Lower leg skin (tissue), 4 donors: ENCODE measurements around the gene MAPT. TPM values are rescaled to one million over a fixed set of nuclear protein-coding genes. Genes with fewer than 3 reads are reported as not detected.
"Not testable (repeated sequence)": the region's sequence is repeated elsewhere in the genome, so short reads cannot be mapped to it uniquely, and the experiment has no call there.

Experiments used
- DNase-seq, 2 donors: peaks; one replicate each; pipeline ENCODE4 v3.0.0-alpha.2; 2019; ENCODE audit warnings: low spot score in 2 of 2
- H3K4me3 ChIP-seq: fragments of 200-600 bp; sonication (generic); 2 replicates; pipeline ENCODE4 v1.5.1; 2017; ENCODE audit warnings: mild to moderate bottlenecking, low read depth; ENCODE audit not compliant: poor library complexity, severe bottlenecking
- POLR2A ChIP-seq, 2 donors: fragments of 450-650 bp; IDR thresholded peaks; one replicate each; pipeline ENCODE4 v1.6.1; 2016 to 2017; ENCODE audit warnings: antibody characterized with exemption in 2 of 2, mild to moderate bottlenecking in 1 of 2, moderate library complexity in 1 of 2
- WGBS, 2 donors: methylation state at CpG; one replicate each; pipeline ENCODE4 v1.1.5; 2018; 5-methylcytosine and 5-hydroxymethylcytosine counted together
- intact Hi-C: fragments of 100-400 bp; cut with DNase I; formaldehyde crosslinking; loops from one replicate; pipeline ENCODE4 v1.15.0; 2023; ENCODE audit warnings: low total_unique reads
- total RNA-seq, 4 donors: library from RNA; depleted of rRNA; stranded (reverse); fragments of >200 nt; gene quantifications; one replicate each; pipeline ENCODE4 v1.1.0, GENCODE V29; 2016
- TF ChIP-seq, protein P1 (sequence below), 3 donors: fragments of 450-650 bp; IDR thresholded peaks; one replicate each; pipeline ENCODE4 v1.5.1; 2016; ENCODE audit warnings: antibody characterized with exemption in 3 of 3, mild to moderate bottlenecking in 3 of 3, moderate library complexity in 2 of 3

MAPT gene
- total RNA-seq, 4 donors from 2014 or later = 4.1 to 7.6 (median 6.2) TPM

DNA sequence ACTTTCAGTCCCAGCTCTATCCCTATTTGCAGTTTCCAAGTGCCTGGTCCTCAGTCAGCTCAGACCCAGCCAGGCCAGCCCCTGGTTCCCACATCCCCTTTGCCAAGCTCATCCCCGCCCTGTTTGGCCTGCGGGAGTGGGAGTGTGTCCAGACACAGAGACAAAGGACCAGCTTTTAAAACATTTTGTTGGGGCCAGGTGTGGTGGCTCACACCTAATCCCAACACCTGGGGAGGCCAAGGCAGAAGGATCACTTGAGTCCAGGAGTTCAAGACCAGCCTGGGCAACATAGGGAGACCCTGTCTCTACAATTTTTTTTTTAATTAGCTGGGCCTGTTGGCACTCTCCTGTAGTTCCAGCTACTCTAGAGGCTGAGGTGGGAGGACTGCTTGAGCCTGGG lies 106.4 kb downstream of the MAPT start:
- WGBS, 2 donors = 41 to 50% methylated on average over 2 of the region's 2 CpGs
- intact Hi-C loops = loop anchor here (5.0 kb wide), 1 partner anchor 212 kb away; no protein-coding TSS in a partner anchor

DNA sequence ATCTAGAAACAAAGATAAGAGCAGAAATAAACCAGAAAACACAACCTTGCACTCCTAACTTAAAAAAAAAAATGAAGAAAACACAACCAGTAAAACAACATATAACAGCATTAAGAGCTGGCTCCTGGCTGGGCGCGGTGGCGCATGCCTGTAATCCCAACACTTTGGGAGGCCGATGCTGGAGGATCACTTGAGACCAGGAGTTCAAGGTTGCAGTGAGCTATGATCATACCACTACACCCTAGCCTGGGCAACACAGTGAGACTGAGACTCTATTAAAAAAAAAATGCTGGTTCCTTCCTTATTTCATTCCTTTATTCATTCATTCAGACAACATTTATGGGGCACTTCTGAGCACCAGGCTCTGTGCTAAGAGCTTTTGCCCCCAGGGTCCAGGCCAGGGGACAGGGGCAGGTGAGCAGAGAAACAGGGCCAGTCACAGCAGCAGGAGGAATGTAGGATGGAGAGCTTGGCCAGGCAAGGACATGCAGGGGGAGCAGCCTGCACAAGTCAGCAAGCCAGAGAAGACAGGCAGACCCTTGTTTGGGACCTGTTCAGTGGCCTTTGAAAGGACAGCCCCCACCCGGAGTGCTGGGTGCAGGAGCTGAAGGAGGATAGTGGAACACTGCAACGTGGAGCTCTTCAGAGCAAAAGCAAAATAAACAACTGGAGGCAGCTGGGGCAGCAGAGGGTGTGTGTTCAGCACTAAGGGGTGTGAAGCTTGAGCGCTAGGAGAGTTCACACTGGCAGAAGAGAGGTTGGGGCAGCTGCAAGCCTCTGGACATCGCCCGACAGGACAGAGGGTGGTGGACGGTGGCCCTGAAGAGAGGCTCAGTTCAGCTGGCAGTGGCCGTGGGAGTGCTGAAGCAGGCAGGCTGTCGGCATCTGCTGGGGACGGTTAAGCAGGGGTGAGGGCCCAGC lies 107.3 kb downstream of the MAPT start:
- WGBS, 2 donors = 80 to 81% methylated on average over 13 of the region's 13 CpGs
- no peak for DNase-seq
- intact Hi-C loops = loop anchor here (5.0 kb wide), 1 partner anchor 211 kb away; no protein-coding TSS in a partner anchor
- TF ChIP-seq, protein P1, sequence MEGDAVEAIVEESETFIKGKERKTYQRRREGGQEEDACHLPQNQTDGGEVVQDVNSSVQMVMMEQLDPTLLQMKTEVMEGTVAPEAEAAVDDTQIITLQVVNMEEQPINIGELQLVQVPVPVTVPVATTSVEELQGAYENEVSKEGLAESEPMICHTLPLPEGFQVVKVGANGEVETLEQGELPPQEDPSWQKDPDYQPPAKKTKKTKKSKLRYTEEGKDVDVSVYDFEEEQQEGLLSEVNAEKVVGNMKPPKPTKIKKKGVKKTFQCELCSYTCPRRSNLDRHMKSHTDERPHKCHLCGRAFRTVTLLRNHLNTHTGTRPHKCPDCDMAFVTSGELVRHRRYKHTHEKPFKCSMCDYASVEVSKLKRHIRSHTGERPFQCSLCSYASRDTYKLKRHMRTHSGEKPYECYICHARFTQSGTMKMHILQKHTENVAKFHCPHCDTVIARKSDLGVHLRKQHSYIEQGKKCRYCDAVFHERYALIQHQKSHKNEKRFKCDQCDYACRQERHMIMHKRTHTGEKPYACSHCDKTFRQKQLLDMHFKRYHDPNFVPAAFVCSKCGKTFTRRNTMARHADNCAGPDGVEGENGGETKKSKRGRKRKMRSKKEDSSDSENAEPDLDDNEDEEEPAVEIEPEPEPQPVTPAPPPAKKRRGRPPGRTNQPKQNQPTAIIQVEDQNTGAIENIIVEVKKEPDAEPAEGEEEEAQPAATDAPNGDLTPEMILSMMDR (IDR thresholded peaks at IDR 0.05) = no peak
- TF ChIP-seq POLR2A (IDR thresholded peaks at IDR 0.05) = no peak
- no peak overlapping the region for H3K4me3 ChIP-seq

More for the DNA sequence above, 106.4 kb downstream of the MAPT start:
- TF ChIP-seq, protein P1 (IDR thresholded peaks at IDR 0.05) = no peak
- TF ChIP-seq POLR2A (IDR thresholded peaks at IDR 0.05) = no peak
- DNase-seq = no peak
- H3K4me3 ChIP-seq = no peak overlapping the region

DNA sequence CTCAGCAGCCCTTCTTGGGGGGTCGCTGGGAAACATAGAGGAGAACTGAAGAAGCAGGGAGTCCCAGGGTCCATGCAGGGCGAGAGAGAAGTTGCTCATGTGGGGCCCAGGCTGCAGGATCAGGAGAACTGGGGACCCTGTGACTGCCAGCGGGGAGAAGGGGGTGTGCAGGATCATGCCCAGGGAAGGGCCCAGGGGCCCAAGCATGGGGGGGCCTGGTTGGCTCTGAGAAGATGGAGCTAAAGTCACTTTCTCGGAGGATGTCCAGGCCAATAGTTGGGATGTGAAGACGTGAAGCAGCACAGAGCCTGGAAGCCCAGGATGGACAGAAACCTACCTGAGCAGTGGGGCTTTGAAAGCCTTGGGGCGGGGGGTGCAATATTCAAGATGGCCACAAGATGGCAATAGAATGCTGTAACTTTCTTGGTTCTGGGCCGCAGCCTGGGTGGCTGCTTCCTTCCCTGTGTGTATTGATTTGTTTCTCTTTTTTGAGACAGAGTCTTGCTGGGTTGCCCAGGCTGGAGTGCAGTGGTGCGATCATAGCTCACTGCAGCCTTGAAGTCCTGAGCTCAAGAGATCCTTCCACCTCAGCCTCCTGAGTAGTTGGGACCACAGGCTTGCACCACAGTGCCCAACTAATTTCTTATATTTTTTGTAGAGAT lies 108.1 kb downstream of the MAPT start:
- intact Hi-C loops = loop anchor here (5.0 kb wide), 1 partner anchor 210 kb away; no protein-coding TSS in a partner anchor
- peak; percentile 70 to 94 for DNase-seq
- TF ChIP-seq, protein P1 (IDR thresholded peaks at IDR 0.05) = peak in 1 of 3 donors; percentile 91
- no peak for TF ChIP-seq POLR2A (IDR thresholded peaks at IDR 0.05)
- no peak overlapping the region for H3K4me3 ChIP-seq
- WGBS, 2 donors = 30% methylated on average over 8 of the region's 8 CpGs

DNA sequence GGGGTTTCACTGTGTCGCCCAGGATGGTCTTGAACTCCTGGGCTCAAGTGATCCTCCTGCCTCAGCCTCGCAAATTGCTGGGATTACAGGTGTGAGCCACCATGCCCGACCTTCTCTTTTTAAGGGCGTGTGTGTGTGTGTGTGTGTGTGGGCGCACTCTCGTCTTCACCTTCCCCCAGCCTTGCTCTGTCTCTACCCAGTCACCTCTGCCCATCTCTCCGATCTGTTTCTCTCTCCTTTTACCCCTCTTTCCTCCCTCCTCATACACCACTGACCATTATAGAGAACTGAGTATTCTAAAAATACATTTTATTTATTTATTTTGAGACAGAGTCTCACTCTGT lies 108.6 kb downstream of the MAPT start:
- intact Hi-C loops = loop anchor here (5.0 kb wide), 1 partner anchor 209 kb away; no protein-coding TSS in a partner anchor
- TF ChIP-seq, protein P1 (IDR thresholded peaks at IDR 0.05) = no peak
- TF ChIP-seq POLR2A (IDR thresholded peaks at IDR 0.05) = no peak
- WGBS, 2 donors = 72 to 87% methylated on average over 7 of the region's 7 CpGs
- DNase-seq = no peak
- no peak overlapping the region for H3K4me3 ChIP-seq

DNA sequence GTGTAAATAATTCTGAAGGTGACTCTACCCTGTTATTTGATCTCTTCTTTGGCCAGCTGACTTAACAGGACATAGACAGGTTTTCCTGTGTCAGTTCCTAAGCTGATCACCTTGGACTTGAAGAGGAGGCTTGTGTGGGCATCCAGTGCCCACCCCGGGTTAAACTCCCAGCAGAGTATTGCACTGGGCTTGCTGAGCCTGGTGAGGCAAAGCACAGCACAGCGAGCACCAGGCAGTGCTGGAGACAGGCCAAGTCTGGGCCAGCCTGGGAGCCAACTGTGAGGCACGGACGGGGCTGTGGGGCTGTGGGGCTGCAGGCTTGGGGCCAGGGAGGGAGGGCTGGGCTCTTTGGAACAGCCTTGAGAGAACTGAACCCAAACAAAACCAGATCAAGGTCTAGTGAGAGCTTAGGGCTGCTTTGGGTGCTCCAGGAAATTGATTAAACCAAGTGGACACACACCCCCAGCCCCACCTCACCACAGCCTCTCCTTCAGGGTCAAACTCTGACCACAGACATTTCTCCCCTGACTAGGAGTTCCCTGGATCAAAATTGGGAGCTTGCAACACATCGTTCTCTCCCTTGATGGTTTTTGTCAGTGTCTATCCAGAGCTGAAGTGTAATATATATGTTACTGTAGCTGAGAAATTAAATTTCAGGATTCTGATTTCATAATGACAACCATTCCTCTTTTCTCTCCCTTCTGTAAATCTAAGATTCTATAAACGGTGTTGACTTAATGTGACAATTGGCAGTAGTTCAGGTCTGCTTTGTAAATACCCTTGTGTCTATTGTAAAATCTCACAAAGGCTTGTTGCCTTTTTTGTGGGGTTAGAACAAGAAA lies 109.8 kb downstream of the MAPT start:
- H3K4me3 ChIP-seq = no peak overlapping the region
- intact Hi-C loops = loop anchor here (5.0 kb wide), 1 partner anchor 208 kb away; no protein-coding TSS in a partner anchor
- WGBS, 2 donors = 24 to 55% methylated on average over 5 to 6 of the region's 6 CpGs
- TF ChIP-seq, protein P1 (IDR thresholded peaks at IDR 0.05) = no peak
- TF ChIP-seq POLR2A (IDR thresholded peaks at IDR 0.05) = no peak
- no peak for DNase-seq

DNA sequence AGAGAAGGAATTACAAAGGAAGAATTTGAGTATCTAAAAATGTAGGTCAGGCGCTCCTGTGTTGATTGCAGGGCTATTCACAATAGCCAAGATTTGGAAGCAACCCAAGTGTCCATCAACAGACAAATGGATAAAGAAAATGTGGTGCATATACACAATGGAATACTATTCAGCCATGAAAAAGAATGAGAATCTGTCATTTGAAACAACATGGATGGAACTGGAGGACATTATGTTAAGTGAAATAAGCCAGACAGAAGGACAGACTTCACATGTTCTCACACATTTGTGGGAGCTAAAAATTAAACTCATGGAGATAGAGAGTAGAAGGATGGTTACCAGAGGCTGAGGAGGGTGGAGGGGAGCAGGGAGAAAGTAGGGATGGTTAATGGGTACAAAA lies 111.7 kb downstream of the MAPT start:
- H3K4me3 ChIP-seq, intact Hi-C loops, DNase-seq: not testable (repeated sequence)
- WGBS, 2 donors = 100% methylated on average over 1 of the region's 1 CpG
